DOHH2 (cell line): ENCODE results near the gene CD3G.

Experiments
- H3F3A ChIP-seq: fragments of 200-600 bp; sonication (generic), shearing (Covaris generic); 2 replicates; pipeline ENCODE4 v1.6.0; 2016; ENCODE audit warnings: antibody characterized with exemption, mild to moderate bottlenecking; ENCODE audit not compliant: control insufficient read depth, insufficient read depth
- H3K27ac ChIP-seq: fragments of 200-600 bp; sonication (generic); 2 replicates; pipeline ENCODE4 v1.5.1; 2014; ENCODE audit warnings: low read depth, mild to moderate bottlenecking, low read length, moderate library complexity
- H3K27me3 ChIP-seq: fragments of 200-600 bp; sonication (generic); 2 replicates; pipeline ENCODE4 v1.6.1; 2014; ENCODE audit warnings: mild to moderate bottlenecking, low read length, mixed read lengths; ENCODE audit not compliant: control insufficient read depth
- H3K36me3 ChIP-seq: fragments of 200-600 bp; sonication (generic); 2 replicates; pipeline ENCODE4 v1.6.1; 2014; ENCODE audit warnings: mild to moderate bottlenecking, low read length, moderate library complexity, mixed read lengths; ENCODE audit not compliant: control insufficient read depth
- H3K4me1 ChIP-seq: fragments of 200-600 bp; sonication (generic); 2 replicates; pipeline ENCODE4 v1.6.1; 2014; ENCODE audit warnings: mild to moderate bottlenecking, low read length, mixed read lengths; ENCODE audit not compliant: control insufficient read depth
- H3K4me2 ChIP-seq: fragments of 200-600 bp; sonication (generic); 2 replicates; pipeline ENCODE4 v1.6.0; 2014; ENCODE audit warnings: mild to moderate bottlenecking, low read length, moderate library complexity
- H3K4me3 ChIP-seq: fragments of 200-600 bp; sonication (generic); 2 replicates; pipeline ENCODE4 v1.5.1; 2014; ENCODE audit warnings: mild to moderate bottlenecking, low read length, mixed read lengths
- H3K79me2 ChIP-seq: fragments of 200-600 bp; sonication (generic); 2 replicates; pipeline ENCODE4 v1.6.1; 2014; ENCODE audit warnings: mild to moderate bottlenecking, low read length, mixed read lengths; ENCODE audit not compliant: control insufficient read depth
- H3K9me2 ChIP-seq: fragments of 200-600 bp; sonication (generic); replicated peaks from 2 replicates; pipeline ENCODE4 v1.6.1; 2014; ENCODE audit warnings: mild to moderate bottlenecking, low read length, mixed read lengths; ENCODE audit not compliant: control insufficient read depth
- H3K9me3 ChIP-seq: fragments of 200-600 bp; sonication (generic); 2 replicates; pipeline ENCODE4 v1.6.1; 2014; ENCODE audit warnings: antibody characterized with exemption, low read length, mixed read lengths; ENCODE audit not compliant: control insufficient read depth, insufficient read depth
- H4K20me1 ChIP-seq: fragments of 200-600 bp; sonication (generic); 2 replicates; pipeline ENCODE4 v1.6.0; 2014; ENCODE audit warnings: low read depth, mild to moderate bottlenecking, antibody characterized with exemption, low read length, moderate library complexity; ENCODE audit not compliant: control insufficient read depth, insufficient read depth
- EZH2phosphoT487 ChIP-seq: fragments of 200-600 bp; sonication (generic); IDR thresholded peaks from 2 replicates; pipeline ENCODE4 v1.6.1; 2017; ENCODE audit warnings: borderline replicate concordance, mild to moderate bottlenecking, antibody characterized with exemption, low read length, moderate library complexity, mixed read lengths
- TF ChIP-seq, protein P1 (sequence below): fragments of 200-600 bp; sonication (generic); IDR thresholded peaks from one replicate; pipeline ENCODE4 v1.5.1; 2014; ENCODE audit warnings: antibody characterized with exemption, mild to moderate bottlenecking, low read depth, low read length; ENCODE audit not compliant: poor library complexity, severe bottlenecking

CD3G gene

DNA sequence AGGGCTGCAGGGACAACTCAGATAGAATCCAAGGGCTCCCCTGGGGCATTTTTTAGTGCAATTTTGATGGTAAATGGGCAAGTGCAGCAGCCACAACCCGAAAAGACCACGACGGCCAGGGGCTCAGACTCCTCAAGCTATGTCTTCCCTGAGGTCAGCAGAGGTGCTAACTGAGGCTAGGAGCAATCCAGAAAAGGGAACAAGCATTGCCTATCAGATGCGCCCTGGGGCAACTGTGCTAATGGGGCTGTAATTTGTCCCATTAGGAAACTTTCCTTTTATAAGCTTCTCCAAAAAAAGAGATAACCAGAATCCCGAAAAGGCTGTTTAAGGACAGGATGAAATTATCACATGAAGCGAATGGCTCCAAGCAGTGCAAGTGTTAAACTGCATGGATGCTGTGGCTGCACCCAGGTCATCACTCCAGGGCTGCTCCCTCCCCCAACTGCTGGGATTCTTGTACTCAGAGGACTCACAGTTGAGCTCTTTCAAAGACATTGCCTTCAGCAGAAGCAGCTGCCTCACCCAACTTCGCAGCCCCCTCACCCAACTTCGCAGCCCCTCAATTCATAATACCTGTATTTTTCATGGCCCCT lies 42.4 kb upstream of the CD3G start:
- peaks cover 22% of the 10 kb centered on the region for H3K4me1 ChIP-seq
- no peaks in the 10 kb centered on the region for H4K20me1 ChIP-seq
- H3K4me2 ChIP-seq = no peak overlapping the region
- no peaks in the 10 kb centered on the region for H3K36me3 ChIP-seq
- no peaks in the 10 kb centered on the region for H3K9me3 ChIP-seq
- H3K27ac ChIP-seq = no peak overlapping the region
- H3K4me3 ChIP-seq = no peak overlapping the region
- TF ChIP-seq, protein P1, sequence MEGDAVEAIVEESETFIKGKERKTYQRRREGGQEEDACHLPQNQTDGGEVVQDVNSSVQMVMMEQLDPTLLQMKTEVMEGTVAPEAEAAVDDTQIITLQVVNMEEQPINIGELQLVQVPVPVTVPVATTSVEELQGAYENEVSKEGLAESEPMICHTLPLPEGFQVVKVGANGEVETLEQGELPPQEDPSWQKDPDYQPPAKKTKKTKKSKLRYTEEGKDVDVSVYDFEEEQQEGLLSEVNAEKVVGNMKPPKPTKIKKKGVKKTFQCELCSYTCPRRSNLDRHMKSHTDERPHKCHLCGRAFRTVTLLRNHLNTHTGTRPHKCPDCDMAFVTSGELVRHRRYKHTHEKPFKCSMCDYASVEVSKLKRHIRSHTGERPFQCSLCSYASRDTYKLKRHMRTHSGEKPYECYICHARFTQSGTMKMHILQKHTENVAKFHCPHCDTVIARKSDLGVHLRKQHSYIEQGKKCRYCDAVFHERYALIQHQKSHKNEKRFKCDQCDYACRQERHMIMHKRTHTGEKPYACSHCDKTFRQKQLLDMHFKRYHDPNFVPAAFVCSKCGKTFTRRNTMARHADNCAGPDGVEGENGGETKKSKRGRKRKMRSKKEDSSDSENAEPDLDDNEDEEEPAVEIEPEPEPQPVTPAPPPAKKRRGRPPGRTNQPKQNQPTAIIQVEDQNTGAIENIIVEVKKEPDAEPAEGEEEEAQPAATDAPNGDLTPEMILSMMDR = no peak
- TF ChIP-seq EZH2phosphoT487 = no peak
- H3K27me3 ChIP-seq = no peaks in the 10 kb centered on the region
- H3K79me2 ChIP-seq = no peaks in the 10 kb centered on the region
- H3F3A ChIP-seq = no peaks in the 10 kb centered on the region
- H3K9me2 ChIP-seq = no peaks in the 10 kb centered on the region

DNA sequence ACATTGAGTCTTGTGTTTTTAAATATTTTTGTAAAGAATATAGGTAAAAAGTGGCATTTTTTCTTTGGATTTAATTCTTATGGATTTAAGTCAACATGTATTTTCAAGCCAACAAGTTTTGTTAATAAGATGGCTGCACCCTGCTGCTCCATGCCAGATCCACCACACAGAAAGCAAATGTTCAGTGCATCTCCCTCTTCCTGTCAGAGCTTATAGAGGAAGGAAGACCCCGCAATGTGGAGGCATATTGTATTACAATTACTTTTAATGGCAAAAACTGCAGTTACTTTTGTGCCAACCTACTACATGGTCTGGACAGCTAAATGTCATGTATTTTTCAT lies 39.9 kb upstream of the CD3G start:
- Histone ChIP-seq H3K4me2 (peak overlapping the region; percentile 21; the same call in 1 of the 2 replicates), H3K27me3 (no peaks in the 10 kb centered on the region), H4K20me1 (no peaks in the 10 kb centered on the region), H3K36me3 (no peaks in the 10 kb centered on the region), H3K9me2 (no peaks in the 10 kb centered on the region), H3F3A (no peaks in the 10 kb centered on the region; the same call in 1 of the 2 replicates), H3K27ac (no peak overlapping the region), H3K4me1 (peaks cover 26% of the 10 kb centered on the region), H3K79me2 (no peaks in the 10 kb centered on the region), H3K9me3 (no peaks in the 10 kb centered on the region), H3K4me3 (peak overlapping the region; percentile 2; the same call in 1 of the 2 replicates)
- TF ChIP-seq, protein P1 = no peak

DNA sequence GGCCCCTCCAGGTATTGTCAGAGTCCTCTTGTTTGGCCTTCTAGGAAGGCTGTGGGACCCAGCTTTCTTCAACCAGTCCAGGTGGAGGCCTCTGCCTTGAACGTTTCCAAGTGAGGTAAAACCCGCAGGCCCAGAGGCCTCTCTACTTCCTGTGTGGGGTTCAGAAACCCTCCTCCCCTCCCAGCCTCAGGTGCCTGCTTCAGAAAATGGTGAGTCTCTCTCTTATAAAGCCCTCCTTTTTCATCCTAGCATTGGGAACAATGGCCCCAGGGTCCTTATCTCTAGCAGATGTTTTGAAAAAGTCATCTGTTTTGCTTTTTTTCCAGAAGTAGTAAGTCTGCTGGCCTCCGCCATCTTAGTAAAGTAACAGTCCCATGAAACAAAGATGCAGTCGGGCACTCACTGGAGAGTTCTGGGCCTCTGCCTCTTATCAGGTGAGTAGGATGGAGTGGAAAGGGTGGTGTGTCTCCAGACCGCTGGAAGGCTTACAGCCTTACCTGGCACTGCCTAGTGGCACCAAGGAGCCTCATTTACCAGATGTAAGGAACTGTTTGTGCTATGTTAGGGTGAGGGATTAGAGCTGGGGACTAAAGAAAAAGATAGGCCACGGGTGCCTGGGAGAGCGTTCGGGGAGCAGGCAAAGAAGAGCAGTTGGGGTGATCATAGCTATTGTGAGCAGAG lies 39.4 kb upstream of the CD3G start, which contains the start of gene CD3E:
Gene CD3E (plus strand): TSS at position 163 of the 681 bp plus-strand sequence. CDS start 223 bp downstream, at position 386.
- peaks cover 26% of the 10 kb centered on the region for H3K4me1 ChIP-seq
- no peak within 1 kb of the TSS for H3K27ac ChIP-seq
- peaks cover 2% of the 10 kb centered on the region; the same call in 1 of the 2 replicates for H3F3A ChIP-seq
- H3K36me3 ChIP-seq = no peaks in the 10 kb centered on the region
- TF ChIP-seq, protein P1 = no peak
- no peak for TF ChIP-seq EZH2phosphoT487
- peak within 1 kb of the TSS; percentile 21; the same call in 1 of the 2 replicates for H3K4me2 ChIP-seq
- H3K9me2 ChIP-seq = no peaks in the 10 kb centered on the region
- no peaks in the 10 kb centered on the region for H3K27me3 ChIP-seq
- H4K20me1 ChIP-seq = no peaks in the 10 kb centered on the region
- no peaks in the 10 kb centered on the region for H3K79me2 ChIP-seq
- H3K9me3 ChIP-seq = no peaks in the 10 kb centered on the region
- peak within 1 kb of the TSS; percentile 2; the same call in 1 of the 2 replicates for H3K4me3 ChIP-seq
